GM21528 (cell line): ENCODE results near the gene LIN7C.
A peak's percentile ranks its signal among the peaks of the same experiment; 100 is the strongest.
"Not testable (repeated sequence)": the region's sequence is repeated elsewhere in the genome, so short reads cannot be mapped to it uniquely, and the experiment has no call there.

Experiments
- ATAC-seq: cut with Tn5 transposase; IDR thresholded peaks from one replicate; pipeline ENCODE4 v1.9.1; 2021; ENCODE audit warnings: mild to moderate bottlenecking, moderate library complexity; ENCODE audit not compliant: unreplicated experiment, low FRiP score

LIN7C gene, protein sequence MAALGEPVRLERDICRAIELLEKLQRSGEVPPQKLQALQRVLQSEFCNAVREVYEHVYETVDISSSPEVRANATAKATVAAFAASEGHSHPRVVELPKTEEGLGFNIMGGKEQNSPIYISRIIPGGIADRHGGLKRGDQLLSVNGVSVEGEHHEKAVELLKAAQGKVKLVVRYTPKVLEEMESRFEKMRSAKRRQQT

DNA sequence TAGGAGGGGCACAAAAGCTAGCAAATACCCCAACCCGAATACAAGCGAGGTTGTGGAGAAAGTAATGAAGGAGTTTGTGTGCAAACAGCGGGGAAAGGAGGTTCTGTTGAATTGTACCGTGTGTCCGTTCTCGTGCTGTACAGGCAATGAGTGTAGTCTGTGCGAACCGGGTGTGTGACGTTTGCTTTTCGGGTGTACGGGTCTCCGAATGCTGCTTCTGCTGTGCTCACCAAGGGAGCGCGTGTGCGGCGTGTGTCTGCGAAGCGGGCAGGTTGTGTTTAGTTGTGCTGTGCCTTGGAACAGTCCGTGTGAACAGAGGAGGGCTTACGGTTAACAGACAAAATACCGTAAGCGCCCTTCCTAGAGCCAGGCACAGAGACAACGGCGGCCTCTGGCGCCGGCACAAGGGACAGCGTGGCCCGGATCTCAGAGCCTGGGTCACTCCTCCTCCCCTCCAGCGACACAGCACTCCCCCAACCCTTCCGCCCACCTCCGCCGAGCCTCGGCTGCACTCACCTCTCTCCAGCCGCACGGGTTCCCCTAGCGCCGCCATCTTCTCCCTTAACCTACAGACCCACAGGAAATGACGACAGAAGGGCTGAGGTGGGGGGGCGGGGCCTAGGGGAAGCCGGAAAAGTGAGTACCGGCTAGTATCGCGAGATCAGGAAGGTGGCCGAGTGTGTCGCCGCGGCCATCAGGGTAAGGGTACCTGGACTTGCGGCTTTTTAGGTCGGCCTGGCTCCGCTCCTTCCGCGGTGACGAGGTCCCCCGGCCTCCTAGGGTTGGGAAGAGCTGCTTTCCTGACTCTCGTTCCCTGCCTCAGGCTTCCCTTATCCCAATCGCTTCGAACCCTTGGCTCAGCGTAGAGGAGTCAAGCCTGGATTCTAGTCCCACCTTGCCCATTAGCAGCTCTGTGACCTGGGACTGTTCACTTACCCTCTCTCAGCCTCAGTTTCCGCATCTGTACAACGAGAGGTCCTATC is at the start of gene LIN7C:
Gene LIN7C (minus strand): TSS at position 570 of the 983 bp plus-strand sequence. CDS start 17 bp downstream, at position 553.
- ATAC-seq, result peak; percentile 98

GRCh38 chr11:27555264-27555663 is 48.7 kb upstream of the LIN7C start:
- ATAC-seq, result no peak

GRCh38 chr11:27553186-27553585 is 46.6 kb upstream of the LIN7C start:
- ATAC-seq, result no peak

DNA sequence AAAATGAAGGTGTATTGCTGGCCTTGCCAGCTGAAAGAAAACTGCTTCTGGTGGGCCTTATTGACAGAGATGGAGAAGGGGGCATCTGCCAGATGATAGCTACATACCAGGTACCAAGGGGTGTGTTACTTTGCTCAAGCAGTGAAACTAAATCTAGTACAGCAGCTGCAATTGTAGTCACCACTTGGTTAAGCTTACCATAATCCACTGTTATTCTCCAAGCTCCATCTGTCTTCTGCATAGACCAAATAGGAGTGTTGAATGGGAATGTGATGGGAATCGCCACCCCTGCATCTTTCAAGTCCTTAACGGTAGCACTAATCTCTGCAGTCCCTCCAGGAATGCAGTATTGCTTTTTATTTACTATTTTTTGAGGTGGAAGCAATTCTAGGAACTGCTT is 45.8 kb upstream of the LIN7C start:
- ATAC-seq, result no peak

GRCh38 chr11:27551127-27551526 is 44.6 kb upstream of the LIN7C start:
- ATAC-seq, result no peak

- no peak for ATAC-seq
These were observed 39.4 kb upstream of the LIN7C start for GRCh38 chr11:27545946-27546345.

DNA sequence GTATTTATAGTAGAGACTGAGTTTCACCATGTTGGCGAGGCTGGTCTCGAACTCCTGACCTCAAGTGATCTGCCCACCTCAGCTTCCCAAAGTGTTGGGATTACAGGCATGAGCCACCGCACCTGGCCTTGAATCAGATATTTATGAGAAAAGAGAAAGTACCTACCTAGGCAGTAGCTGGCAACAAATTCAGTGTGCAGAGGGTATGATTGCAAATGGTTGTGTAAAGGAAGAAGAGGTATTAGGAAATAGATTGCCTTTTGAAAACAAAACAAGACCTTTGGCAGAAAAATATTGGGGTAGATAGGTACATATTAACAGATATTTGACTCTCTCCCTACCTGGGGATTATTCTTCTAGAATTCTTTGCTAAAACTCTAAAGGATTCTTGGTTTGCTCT is 38.5 kb upstream of the LIN7C start:
- no peak for ATAC-seq

GRCh38 chr11:27541790-27542189 is 35.2 kb upstream of the LIN7C start:
- no peak for ATAC-seq

- no peak for ATAC-seq
These were observed 33.5 kb upstream of the LIN7C start for GRCh38 chr11:27540051-27540450.

DNA sequence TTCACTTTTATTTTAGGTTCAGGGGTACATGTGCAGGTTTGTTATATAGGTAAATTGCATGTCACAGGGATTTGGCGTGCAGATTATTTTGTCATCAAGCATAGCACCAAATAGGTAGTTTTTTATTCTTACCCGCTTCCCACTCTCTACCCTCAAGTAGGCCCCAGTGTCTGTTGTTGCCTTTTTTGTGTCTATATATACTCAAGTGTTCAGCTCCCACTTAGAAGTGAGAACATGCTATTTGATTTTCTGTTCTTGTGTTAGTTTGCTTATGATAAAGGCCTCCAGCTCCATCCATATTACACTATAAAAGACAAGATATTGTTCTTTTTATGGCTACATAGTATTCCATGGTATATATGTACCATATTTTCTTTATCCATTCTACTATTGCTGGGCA is 28.5 kb upstream of the LIN7C start:
- ATAC-seq, result no peak

DNA sequence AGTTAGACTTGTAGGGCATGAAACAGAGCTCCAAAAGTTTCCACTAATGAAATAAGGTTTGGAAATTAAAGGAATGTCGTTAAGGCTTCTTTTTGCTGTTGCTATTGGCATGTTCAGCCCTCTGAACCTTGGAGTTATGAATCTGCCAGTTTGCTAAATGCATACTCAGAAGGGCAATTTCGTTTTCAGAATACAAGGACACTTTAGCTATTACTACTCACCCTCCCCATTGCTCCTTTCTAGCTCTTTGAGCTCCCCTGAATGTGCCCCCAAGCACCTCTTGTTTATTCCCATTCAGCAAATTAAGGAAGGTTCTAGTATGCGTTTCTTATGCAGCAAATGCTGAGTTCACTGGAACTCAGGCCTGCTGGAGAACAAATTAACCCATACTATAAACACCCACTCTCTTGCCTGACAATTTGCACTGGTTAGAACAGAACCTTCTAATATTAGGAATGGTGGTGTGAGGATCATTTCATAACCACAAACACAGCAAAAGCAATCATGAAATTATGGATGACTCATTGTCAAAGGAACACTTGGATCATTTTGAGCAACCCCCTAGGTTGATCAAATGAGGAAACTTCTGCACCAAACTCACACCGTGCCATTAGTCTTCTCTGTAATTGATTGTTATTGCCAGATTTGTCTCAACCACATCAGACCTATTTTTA is 26.2 kb upstream of the LIN7C start:
- no peak for ATAC-seq

- ATAC-seq, result no peak
These were observed 22.1 kb upstream of the LIN7C start for GRCh38 chr11:27528712-27529111.

- ATAC-seq, result no peak
These were observed 20.0 kb upstream of the LIN7C start for GRCh38 chr11:27526535-27526934.

GRCh38 chr11:27525824-27526516 is 19.4 kb upstream of the LIN7C start:
- no peak for ATAC-seq

GRCh38 chr11:27524155-27524554 is 17.6 kb upstream of the LIN7C start:
- no peak for ATAC-seq

- ATAC-seq, result no peak
These were observed 13.7 kb upstream of the LIN7C start for GRCh38 chr11:27520226-27520625.

DNA sequence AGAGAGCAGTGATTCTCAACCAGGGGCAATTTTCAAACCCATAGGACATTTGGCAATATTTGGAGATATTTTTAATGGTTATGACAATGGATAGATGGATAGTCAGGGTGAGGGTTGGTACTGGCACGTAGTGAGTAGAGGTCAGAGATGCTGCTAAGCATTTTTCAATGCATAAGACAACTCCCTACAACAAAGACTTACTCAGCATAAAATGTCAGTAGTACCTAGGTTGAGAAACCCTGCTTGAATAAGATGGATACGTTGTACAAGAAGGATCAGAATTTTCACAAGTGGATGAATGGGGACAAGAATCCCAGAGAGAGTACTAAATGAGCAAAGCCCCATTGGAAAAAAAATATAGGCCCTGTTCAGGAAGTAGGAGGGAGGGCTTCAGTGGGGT is 11.9 kb upstream of the LIN7C start:
- no peak for ATAC-seq

DNA sequence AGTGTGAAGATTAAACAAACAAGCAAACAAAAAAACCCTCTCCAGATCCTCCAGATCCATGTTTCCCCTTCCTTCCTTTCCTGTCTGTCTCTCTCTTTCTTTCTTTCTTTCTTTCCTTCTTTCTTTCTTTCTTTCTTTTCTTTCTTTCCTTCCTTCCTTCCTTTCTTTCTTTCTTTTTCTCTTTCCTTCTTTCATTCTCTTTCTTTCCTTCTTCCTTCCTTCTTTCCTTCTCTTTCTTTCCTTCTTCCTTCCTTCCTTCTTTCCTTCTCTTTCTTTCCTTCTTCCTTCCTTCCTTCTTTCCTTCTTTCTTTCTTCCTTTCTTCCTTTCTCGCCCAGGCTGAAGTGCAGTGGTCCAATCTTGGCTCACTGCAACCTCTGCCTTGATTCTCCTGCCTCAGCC is 10.9 kb upstream of the LIN7C start:
- ATAC-seq, result not testable (repeated sequence)

DNA sequence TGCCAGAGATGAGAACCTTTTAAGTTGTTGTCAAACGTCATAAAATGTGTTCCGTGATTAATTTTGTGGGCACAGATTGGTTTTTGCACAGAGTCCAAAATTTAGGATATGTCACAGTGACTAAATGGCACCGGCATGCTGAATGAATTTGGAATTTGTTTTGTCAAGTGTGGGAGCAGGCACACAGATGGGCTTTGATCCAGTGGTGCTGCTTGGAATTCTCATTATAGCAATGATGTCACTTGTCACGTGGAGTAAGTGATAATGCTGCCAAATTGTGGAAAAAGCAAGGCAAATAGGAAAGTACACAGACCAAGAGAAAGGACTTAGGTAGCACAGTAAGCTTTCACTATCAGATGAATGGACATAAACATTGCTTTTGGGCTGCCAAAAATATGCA is 8.0 kb upstream of the LIN7C start:
- ATAC-seq, result no peak

DNA sequence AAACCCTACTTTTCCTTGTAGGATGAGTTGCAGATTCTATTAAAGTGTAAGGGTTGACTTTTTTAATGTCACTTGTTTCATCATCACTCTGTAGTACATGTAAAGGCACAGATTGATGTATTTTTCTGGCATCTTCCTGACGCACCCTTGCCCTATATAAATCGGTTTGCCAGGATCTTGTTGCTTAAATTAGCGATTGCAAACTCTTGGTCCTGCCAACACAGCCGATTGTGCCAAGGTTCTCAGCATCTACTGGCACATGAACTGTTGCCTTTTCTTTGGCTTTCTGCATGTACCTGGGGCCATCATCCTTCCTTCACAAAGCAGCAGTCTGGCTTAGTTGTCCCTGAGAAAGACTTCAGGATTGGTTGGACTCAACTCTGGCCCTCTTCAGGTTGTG is 7.5 kb upstream of the LIN7C start:
- no peak for ATAC-seq

DNA sequence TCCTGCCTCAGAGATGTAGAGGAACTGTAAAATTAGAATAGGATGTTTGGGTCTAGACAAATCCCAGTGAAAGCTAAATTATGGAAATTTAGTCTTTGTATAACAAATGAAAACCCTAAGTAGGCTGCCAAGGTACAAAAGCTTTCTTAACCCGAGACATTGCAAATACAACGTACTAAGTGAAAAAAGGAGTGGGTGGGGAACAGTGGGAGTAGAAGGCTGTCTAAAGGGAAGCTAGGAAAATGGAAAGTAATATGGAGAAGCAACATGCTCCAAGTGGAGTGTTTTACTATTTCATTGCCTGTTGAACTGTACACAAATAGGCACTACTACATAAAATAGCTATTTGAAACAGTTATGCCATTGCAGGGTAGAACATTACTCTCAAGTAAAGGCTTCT is 6.8 kb upstream of the LIN7C start:
- no peak for ATAC-seq
